Thymus (tissue), 11 donors: ENCODE measurements around the gene LPP. TPM values are rescaled to one million over a fixed set of nuclear protein-coding genes. Genes with fewer than 3 reads are reported as not detected.

Experiments used
- DNase-seq, 9 donors: peaks; one replicate each; pipeline ENCODE4 v3.0.0-alpha.2; 2013; ENCODE audit warnings: low spot score in 9 of 9, low read depth in 6 of 9, missing footprints in 1 of 9
- H3K27ac ChIP-seq, 2 donors: one replicate each; pipeline ENCODE4 v1.5.1; 2013; ENCODE audit warnings: control low read depth in 1 of 2, low read depth in 1 of 2, low read length in 1 of 2, mild to moderate bottlenecking in 1 of 2, moderate library complexity in 1 of 2
- H3K27me3 ChIP-seq, 2 donors: one replicate each; pipeline ENCODE4 v1.5.1; 2013; ENCODE audit warnings: low read length in 1 of 2; ENCODE audit not compliant: control insufficient read depth in 2 of 2, insufficient read depth in 1 of 2
- H3K36me3 ChIP-seq, 2 donors: one replicate each; pipeline ENCODE4 v1.5.1; 2013; ENCODE audit warnings: low read length in 1 of 2, mild to moderate bottlenecking in 1 of 2, moderate library complexity in 1 of 2; ENCODE audit not compliant: control insufficient read depth in 2 of 2, insufficient read depth in 2 of 2
- H3K4me1 ChIP-seq, 2 donors: one replicate each; pipeline ENCODE4 v1.5.1; 2013; ENCODE audit warnings: low read length in 2 of 2; ENCODE audit not compliant: control insufficient read depth in 2 of 2, insufficient read depth in 2 of 2
- H3K4me3 ChIP-seq, 2 donors: one replicate each; pipeline ENCODE4 v1.5.1; 2013; ENCODE audit warnings: low read length in 2 of 2, control low read depth in 1 of 2, mild to moderate bottlenecking in 1 of 2
- H3K9me3 ChIP-seq, 2 donors: one replicate each; pipeline ENCODE4 v1.5.1; 2013; ENCODE audit warnings: low read length in 1 of 2, mild to moderate bottlenecking in 1 of 2; ENCODE audit not compliant: control insufficient read depth in 2 of 2, insufficient read depth in 1 of 2
- WGBS: extraction: QIAGEN DNeasy Blood & Tissue Kit; methylation state at CpG from one replicate; pipeline ENCODE4 v1.1.7; 2013; 5-methylcytosine and 5-hydroxymethylcytosine counted together
- polyA plus RNA-seq: library from polyadenylated mRNA; stranded (reverse); fragments of 200-250 nt; gene quantifications from one replicate; pipeline ENCODE4 v1.2.3, GENCODE V29; 2013
- total RNA-seq: library from RNA; stranded (reverse); fragments of 120-200 nt; gene quantifications from one replicate; pipeline ENCODE4 v1.2.4, GENCODE V29; 2013
- donor health status: healthy.

Gene LPP
- total and polyA plus RNA-seq, 2 donors, result 6.5 to 9.2 TPM

- H3K36me3 ChIP-seq, result no peaks in the 10 kb centered on the region
- no peak overlapping the region for H3K4me3 ChIP-seq
- no peak for DNase-seq
- H3K27ac ChIP-seq, result no peak overlapping the region
- H3K27me3 ChIP-seq, result no peaks in the 10 kb centered on the region
- 97% methylated on average over 3 of the region's 3 CpGs for WGBS
- no peaks in the 10 kb centered on the region for H3K4me1 ChIP-seq
- H3K9me3 ChIP-seq, result no peaks in the 10 kb centered on the region
Measured at GRCh38 chr3:188721990-188722389, 568.0 kb downstream of the LPP start.

DNA sequence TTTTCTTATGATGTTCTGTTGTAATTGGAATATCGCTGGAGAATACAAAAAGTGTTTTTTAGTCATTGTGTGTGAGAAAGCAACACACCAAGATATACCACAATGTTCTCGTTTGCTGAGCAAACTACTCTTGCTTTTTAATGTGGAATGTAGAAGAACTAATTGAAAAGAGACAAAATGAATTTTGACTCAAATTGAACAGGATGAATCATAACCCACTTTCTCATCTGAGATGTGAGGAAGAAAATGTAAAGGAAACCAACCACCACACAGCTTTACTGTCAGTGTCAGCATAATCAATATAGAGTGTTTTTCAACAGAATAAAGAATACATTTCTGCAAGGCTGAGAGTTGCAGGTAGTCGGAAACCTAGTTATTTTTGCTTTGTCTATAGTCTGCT, 569.0 kb downstream of the LPP start:
- Histone ChIP-seq H3K4me3 (no peak overlapping the region), H3K9me3 (no peaks in the 10 kb centered on the region), H3K27ac (no peak overlapping the region), H3K36me3 (no peaks in the 10 kb centered on the region), H3K27me3 (no peaks in the 10 kb centered on the region), H3K4me1 (no peaks in the 10 kb centered on the region)
- 97% methylated on average over 3 of the region's 3 CpGs for WGBS
- no peak for DNase-seq

DNA sequence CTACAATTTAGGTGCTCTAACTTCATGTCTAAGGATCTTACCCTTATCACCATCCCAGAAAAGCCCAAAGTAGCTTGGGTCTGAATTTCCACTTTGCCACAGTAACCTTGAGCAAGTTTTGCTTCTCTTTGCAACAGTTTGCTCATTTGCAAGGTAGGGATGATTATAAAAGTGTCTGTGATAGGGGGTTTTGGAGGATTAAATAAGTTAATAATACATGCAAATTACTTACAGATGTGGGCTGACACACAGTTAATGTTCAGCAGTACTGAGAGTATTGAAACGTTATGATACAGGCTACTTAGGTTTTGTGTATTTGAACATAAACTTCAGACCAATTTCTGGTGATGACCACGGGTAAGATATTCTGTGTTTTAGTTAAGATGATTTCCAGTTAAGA, 573.1 kb downstream of the LPP start:
- Histone ChIP-seq H3K36me3 (no peaks in the 10 kb centered on the region), H3K4me3 (no peak overlapping the region), H3K9me3 (no peaks in the 10 kb centered on the region), H3K27me3 (no peaks in the 10 kb centered on the region), H3K27ac (no peak overlapping the region), H3K4me1 (peaks cover 0 to 4% of the 10 kb centered on the region in 2 donors)
- WGBS, result 95% methylated on average over 2 of the region's 2 CpGs
- DNase-seq, result no peak

- Histone ChIP-seq H3K4me1 (peaks cover 0 to 4% of the 10 kb centered on the region in 2 donors), H3K27ac (no peak overlapping the region), H3K36me3 (no peaks in the 10 kb centered on the region), H3K27me3 (no peaks in the 10 kb centered on the region), H3K9me3 (no peaks in the 10 kb centered on the region), H3K4me3 (no peak overlapping the region)
- DNase-seq, result no peak
- WGBS, result 65% methylated on average over 1 of the region's 1 CpG
Measured at GRCh38 chr3:188728371-188728896, 574.5 kb downstream of the LPP start.

GRCh38 chr3:188729422-188729821, 575.5 kb downstream of the LPP start:
- no peak overlapping the region for H3K27ac ChIP-seq

DNA sequence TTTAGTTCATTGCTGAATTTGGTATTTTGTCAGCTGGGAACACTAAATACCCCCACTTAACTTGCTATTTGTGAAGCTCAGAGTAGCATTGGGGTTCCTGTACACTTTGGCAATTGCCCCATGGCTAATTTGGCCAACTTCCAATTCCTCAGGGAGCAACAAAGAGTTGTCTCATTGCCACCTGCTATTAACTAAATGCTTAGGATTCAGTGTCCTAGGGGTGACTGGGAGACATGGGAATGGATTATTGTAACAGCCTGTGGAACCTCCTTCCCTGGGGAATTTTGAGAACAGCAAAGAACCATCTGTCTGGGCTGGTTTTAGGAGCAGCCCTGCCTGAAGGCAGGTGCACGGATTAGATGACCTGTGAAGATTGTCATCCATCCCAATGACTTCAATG, 580.4 kb downstream of the LPP start:
- no peak overlapping the region for H3K27ac ChIP-seq
- no peaks in the 10 kb centered on the region for H3K9me3 ChIP-seq
- H3K36me3 ChIP-seq, result no peaks in the 10 kb centered on the region
- H3K4me3 ChIP-seq, result no peak overlapping the region
- no peaks in the 10 kb centered on the region for H3K27me3 ChIP-seq
- peaks cover 0 to 4% of the 10 kb centered on the region in 2 donors for H3K4me1 ChIP-seq
- WGBS, result 100% methylated on average over 1 of the region's 1 CpG
- no peak for DNase-seq

More at GRCh38 chr3:188729422-188729821, 575.5 kb downstream of the LPP start:
- Histone ChIP-seq H3K27me3 (no peaks in the 10 kb centered on the region), H3K36me3 (no peaks in the 10 kb centered on the region), H3K9me3 (no peaks in the 10 kb centered on the region), H3K4me3 (no peak overlapping the region), H3K4me1 (peaks cover 0 to 4% of the 10 kb centered on the region in 2 donors)
- DNase-seq, result peak in 1 of 9 donors; percentile 28
- WGBS, result 94% methylated on average over 1 of the region's 1 CpG

DNA sequence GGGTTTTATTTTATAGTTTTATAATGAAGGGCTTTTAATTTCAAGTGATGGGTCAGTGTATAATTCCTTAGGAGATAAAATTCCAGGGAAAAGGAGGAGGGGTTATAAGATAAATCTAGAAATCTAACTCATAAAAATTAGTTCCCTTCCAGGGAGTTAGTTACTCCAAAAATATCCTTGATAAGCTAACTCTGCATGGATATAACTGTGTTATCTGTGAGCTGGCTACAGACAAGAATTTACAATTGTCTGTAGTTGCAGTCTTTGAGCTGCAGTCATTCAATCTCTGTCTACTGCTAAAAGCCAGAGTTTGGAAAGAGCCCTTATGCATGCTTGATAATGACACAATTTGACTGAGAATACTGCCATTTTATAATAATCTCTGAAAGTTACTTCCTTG, 585.6 kb downstream of the LPP start:
- H3K27ac ChIP-seq, result no peak overlapping the region
- no peaks in the 10 kb centered on the region for H3K36me3 ChIP-seq
- H3K4me3 ChIP-seq, result no peak overlapping the region
- no peaks in the 10 kb centered on the region for H3K27me3 ChIP-seq
- no peaks in the 10 kb centered on the region for H3K9me3 ChIP-seq
- H3K4me1 ChIP-seq, result no peaks in the 10 kb centered on the region
- DNase-seq, result no peak

DNA sequence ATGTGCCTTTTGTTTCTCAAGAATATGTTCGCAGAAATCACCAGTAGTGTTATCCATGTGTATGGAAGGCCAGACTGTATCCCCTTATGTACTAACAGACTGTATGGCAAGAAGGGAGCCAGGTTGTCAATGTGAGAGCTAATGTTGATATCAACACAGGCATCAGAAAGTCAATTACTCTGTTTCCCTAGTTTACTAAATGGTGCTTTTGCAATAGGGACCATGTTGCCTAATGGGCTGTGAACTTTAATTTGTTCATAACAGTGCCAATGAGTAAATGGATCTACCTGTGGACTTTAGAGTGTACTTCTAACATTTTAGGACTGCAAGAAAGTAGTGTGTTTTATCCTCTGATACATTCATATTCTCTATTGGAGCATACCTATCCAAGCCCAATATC, 586.1 kb downstream of the LPP start:
- H3K4me1 ChIP-seq, result no peaks in the 10 kb centered on the region
- DNase-seq, result no peak

DNA sequence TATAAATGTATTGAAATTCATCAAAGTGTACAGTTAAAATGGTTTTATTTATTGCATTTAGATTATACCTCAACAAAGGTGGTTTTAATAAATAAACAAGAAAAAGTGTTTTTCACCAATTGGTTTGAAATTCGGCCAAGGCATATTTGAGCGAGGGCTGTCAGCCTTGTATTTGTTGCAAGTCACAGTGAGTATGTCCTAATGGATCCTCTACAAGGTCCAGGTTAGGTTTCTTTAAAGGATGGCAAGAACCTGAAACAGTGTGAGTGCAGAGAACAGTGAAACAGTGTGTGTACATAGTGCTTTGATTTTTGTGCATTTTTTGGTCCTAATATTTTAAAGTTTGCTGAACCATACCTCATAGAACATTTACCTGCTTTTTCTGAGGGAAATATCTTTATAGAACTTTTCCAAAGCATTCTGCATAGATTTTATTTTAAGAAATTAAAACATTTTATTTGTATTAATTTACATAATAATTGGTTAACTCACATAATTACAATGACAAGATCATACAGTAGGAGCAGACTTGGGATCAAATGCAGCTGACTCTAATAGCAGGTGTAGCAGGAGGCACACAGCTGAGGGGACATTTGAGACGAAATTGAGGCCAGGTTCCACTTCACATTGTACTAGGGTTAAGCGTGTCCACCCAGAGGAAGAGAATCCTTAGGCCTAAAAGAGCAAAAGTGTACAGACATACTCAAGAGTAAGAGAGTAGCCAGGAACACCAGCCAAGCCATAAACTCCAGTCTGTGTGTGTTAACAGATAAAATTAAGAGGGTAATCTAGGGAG, 589.0 kb downstream of the LPP start:
- no peak for DNase-seq
- H3K27me3 ChIP-seq, result no peaks in the 10 kb centered on the region
- no peak overlapping the region for H3K4me3 ChIP-seq
- no peaks in the 10 kb centered on the region for H3K4me1 ChIP-seq
- 99% methylated on average over 4 of the region's 4 CpGs for WGBS
- H3K27ac ChIP-seq, result no peak overlapping the region
- H3K9me3 ChIP-seq, result no peaks in the 10 kb centered on the region
- no peaks in the 10 kb centered on the region for H3K36me3 ChIP-seq

More for the DNA sequence above, 586.1 kb downstream of the LPP start:
- 100% methylated on average over 1 of the region's 1 CpG for WGBS
- no peaks in the 10 kb centered on the region for H3K27me3 ChIP-seq
- no peaks in the 10 kb centered on the region for H3K9me3 ChIP-seq
- H3K27ac ChIP-seq, result no peak overlapping the region
- no peaks in the 10 kb centered on the region for H3K36me3 ChIP-seq
- no peak overlapping the region for H3K4me3 ChIP-seq
